HepG2 (cell line): Measurements from ENCODE around the gene CARS1. TPM values are rescaled to one million over a fixed set of nuclear protein-coding genes. Genes with fewer than 3 reads are reported as not detected.
A peak's percentile ranks its signal among the peaks of the same experiment; 100 is the strongest.

ENCODE experiments used
- BRCA1 ChIP-seq: sonication (generic); formaldehyde crosslinking; IDR thresholded peaks from 2 replicates; pipeline ENCODE4 v1.4.0; 2020; ENCODE audit warnings: missing genetic modification reagents
- FLYWCH1 ChIP-seq: sonication (generic); formaldehyde crosslinking; IDR thresholded peaks from 2 replicates; pipeline ENCODE4 v1.8.1; 2023; ENCODE audit warnings: mild to moderate bottlenecking, missing genetic modification reagents
- HMG20A ChIP-seq: IDR thresholded peaks from 2 replicates; pipeline ENCODE4 v1.6.1; 2016; ENCODE audit warnings: borderline replicate concordance
- HOXA7 ChIP-seq: sonication (generic); formaldehyde crosslinking; IDR thresholded peaks from 2 replicates; pipeline ENCODE4 v1.8.1; 2022; ENCODE audit warnings: mild to moderate bottlenecking, missing genetic modification reagents, moderate library complexity
- KLF16 ChIP-seq, 2 experiments: sonication (generic) in 1 of 2; formaldehyde crosslinking in 1 of 2; IDR thresholded peaks; 2 replicates each; pipeline versions ENCODE4 v1.6.1 to v1.8.0; 2016 to 2023; ENCODE audit warnings: missing genetic modification reagents in 2 of 2, missing compliant biosample characterization in 1 of 2
- MED1 ChIP-seq: sonication (generic); formaldehyde crosslinking; IDR thresholded peaks from 2 replicates; pipeline ENCODE4 v1.4.0; 2020; ENCODE audit warnings: missing genetic modification reagents
- POLR2AphosphoS5 ChIP-seq: IDR thresholded peaks from 2 replicates; pipeline ENCODE4 v1.6.1; 2012; ENCODE audit warnings: low read depth, low read length
- SP4 ChIP-seq: sonication (generic); formaldehyde crosslinking; IDR thresholded peaks from 2 replicates; pipeline ENCODE4 v1.8.1; 2023; ENCODE audit warnings: mild to moderate bottlenecking, missing genetic modification reagents
- TCF7 ChIP-seq: sonication (generic); IDR thresholded peaks from 2 replicates; pipeline ENCODE4 v1.6.1; 2016; ENCODE audit warnings: antibody characterized with exemption, low read depth
- TRIM24 ChIP-seq: sonication (generic); formaldehyde crosslinking; IDR thresholded peaks from 2 replicates; pipeline ENCODE4 v1.8.0; 2022; ENCODE audit warnings: mild to moderate bottlenecking, missing genetic modification reagents
- ZBTB3 ChIP-seq: sonication (generic); formaldehyde crosslinking; IDR thresholded peaks from 2 replicates; pipeline ENCODE4 v1.4.0; 2020; ENCODE audit warnings: low read depth, mild to moderate bottlenecking, moderate library complexity, missing genetic modification reagents, borderline replicate concordance
- ZBTB38 ChIP-seq: sonication (generic); formaldehyde crosslinking; IDR thresholded peaks from 2 replicates; pipeline ENCODE4 v1.5.1; 2020; ENCODE audit warnings: mild to moderate bottlenecking, missing genetic modification reagents
- ZFY ChIP-seq: sonication (generic); formaldehyde crosslinking; IDR thresholded peaks from 2 replicates; pipeline ENCODE4 v1.4.0; 2020; ENCODE audit warnings: missing genetic modification reagents
- ZHX1 ChIP-seq: sonication (generic); formaldehyde crosslinking; IDR thresholded peaks from 2 replicates; pipeline ENCODE4 v1.8.1; 2022; ENCODE audit warnings: low read depth, mild to moderate bottlenecking, missing genetic modification reagents
- ZKSCAN1 ChIP-seq: fragments of 150-350 bp; IDR thresholded peaks from 2 replicates; pipeline ENCODE4 v1.6.1; 2014; ENCODE audit warnings: low read length
- ZNF101 ChIP-seq: sonication (generic); formaldehyde crosslinking; IDR thresholded peaks from 2 replicates; pipeline ENCODE4 v1.4.0; 2020; ENCODE audit warnings: mild to moderate bottlenecking, low read depth, missing genetic modification reagents, borderline replicate concordance
- ZNF124 ChIP-seq: sonication (generic); formaldehyde crosslinking; IDR thresholded peaks from 2 replicates; pipeline ENCODE4 v1.4.0; 2020; ENCODE audit warnings: missing genetic modification reagents
- ZNF143 ChIP-seq: sonication (generic); formaldehyde crosslinking; IDR thresholded peaks from 2 replicates; pipeline ENCODE4 v1.4.0; 2020; ENCODE audit warnings: missing genetic modification reagents
- ZNF510 ChIP-seq: sonication (generic); formaldehyde crosslinking; IDR thresholded peaks from 2 replicates; pipeline ENCODE4 v1.4.0; 2020; ENCODE audit warnings: low read depth, mild to moderate bottlenecking, missing genetic modification reagents
- ZNF546 ChIP-seq: sonication (generic); formaldehyde crosslinking; conservative IDR thresholded peaks from 2 replicates; pipeline ENCODE4 v1.8.1; 2023; ENCODE audit warnings: mild to moderate bottlenecking, missing genetic modification reagents
- ZNF607 ChIP-seq: sonication (generic); formaldehyde crosslinking; IDR thresholded peaks from 2 replicates; pipeline ENCODE4 v1.5.1; 2020; ENCODE audit warnings: missing genetic modification reagents, mild to moderate bottlenecking, borderline replicate concordance
- ZNF614 ChIP-seq: IDR thresholded peaks from 2 replicates; pipeline ENCODE4 v1.6.1; 2018; ENCODE audit warnings: missing biosample characterization, missing genetic modification reagents, inconsistent platforms, borderline replicate concordance
- ZNF713 ChIP-seq: sonication (generic); formaldehyde crosslinking; IDR thresholded peaks from 2 replicates; pipeline ENCODE4 v1.4.0; 2020; ENCODE audit warnings: mild to moderate bottlenecking, missing genetic modification reagents
- polyA plus RNA-seq, 8 experiments: library from polyadenylated mRNA; depleted of rRNA in 3 of 8; stranded (reverse) in 7 of 8; unstranded in 1 of 8; fragments of >200 nt; fragmentation: Illumina TruSeq in 4 of 8; extraction: Trizol in 4 of 8; gene quantifications; 2 replicates each; pipeline versions ENCODE4 v1.2.1 to v1.2.3, GENCODE V29; 2011 to 2016; ENCODE audit warnings: low read depth in 4 of 8, missing spikeins in 1 of 8, mixed read lengths in 1 of 8; ENCODE audit not compliant: insufficient read depth in 1 of 8
- total RNA-seq, 5 experiments: library from RNA; depleted of rRNA; stranded (reverse); fragments of >200 nt; fragmentation: Illumina TruSeq; extraction: Trizol; gene quantifications; 2 replicates each; pipeline ENCODE4 v1.2.3, GENCODE V29; 2016; ENCODE audit warnings: low read depth in 1 of 5
- TF ChIP-seq, protein P1 (sequence below): sonication (generic); formaldehyde crosslinking; IDR thresholded peaks from 2 replicates; pipeline ENCODE4 v1.4.0; 2020; ENCODE audit warnings: mild to moderate bottlenecking, missing genetic modification reagents
- TF ChIP-seq, protein P2 (sequence below): sonication (generic); formaldehyde crosslinking; IDR thresholded peaks from 2 replicates; pipeline ENCODE4 v1.4.0; 2020; ENCODE audit warnings: mild to moderate bottlenecking, missing genetic modification reagents
- TF ChIP-seq, protein P3 (sequence below): sonication (generic); formaldehyde crosslinking; IDR thresholded peaks from 2 replicates; pipeline ENCODE4 v1.4.0; 2020; ENCODE audit warnings: missing genetic modification reagents, mild to moderate bottlenecking, borderline replicate concordance

Gene CARS1
- total and polyA plus RNA-seq, 2 of the 13 experiments (the other 11 are each of a cell fraction or from before 2014, with no cell fraction given): 33.8 to 47.0 TPM

- TF ChIP-seq ZBTB3 (CRISPR knock-in tag) (no peak), ZNF510 (no peak), TCF7 (no peak), ZNF124 (CRISPR knock-in tag) (no peak), HMG20A (CRISPR knock-in tag) (peak; percentile 51; the same call in 1 of the 2 replicates), ZNF713 (CRISPR knock-in tag) (no peak), MED1 (CRISPR knock-in tag) (no peak), ZNF101 (CRISPR knock-in tag) (no peak), HOXA7 (CRISPR knock-in tag) (no peak), KLF16 (CRISPR knock-in tag; IDR thresholded peaks at IDR 0.05) (peak in 1 of 2 experiments; percentile 54; a peak in 1 of 4 replicates), FLYWCH1 (CRISPR knock-in tag) (no peak), ZFY (CRISPR knock-in tag) (no peak), ZBTB38 (CRISPR knock-in tag) (no peak), ZHX1 (CRISPR knock-in tag) (no peak), ZNF143 (CRISPR knock-in tag) (no peak), TRIM24 (no peak), SP4 (CRISPR knock-in tag) (no peak), ZNF614 (CRISPR knock-in tag) (no peak), ZNF607 (CRISPR knock-in tag) (no peak), ZKSCAN1 (no peak), BRCA1 (CRISPR knock-in tag) (no peak), ZNF546 (CRISPR knock-in tag) (no peak), POLR2AphosphoS5 (no peak)
- TF ChIP-seq, protein P1, sequence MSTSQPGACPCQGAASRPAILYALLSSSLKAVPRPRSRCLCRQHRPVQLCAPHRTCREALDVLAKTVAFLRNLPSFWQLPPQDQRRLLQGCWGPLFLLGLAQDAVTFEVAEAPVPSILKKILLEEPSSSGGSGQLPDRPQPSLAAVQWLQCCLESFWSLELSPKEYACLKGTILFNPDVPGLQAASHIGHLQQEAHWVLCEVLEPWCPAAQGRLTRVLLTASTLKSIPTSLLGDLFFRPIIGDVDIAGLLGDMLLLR (CRISPR knock-in tag): no peak
- TF ChIP-seq, protein P2, sequence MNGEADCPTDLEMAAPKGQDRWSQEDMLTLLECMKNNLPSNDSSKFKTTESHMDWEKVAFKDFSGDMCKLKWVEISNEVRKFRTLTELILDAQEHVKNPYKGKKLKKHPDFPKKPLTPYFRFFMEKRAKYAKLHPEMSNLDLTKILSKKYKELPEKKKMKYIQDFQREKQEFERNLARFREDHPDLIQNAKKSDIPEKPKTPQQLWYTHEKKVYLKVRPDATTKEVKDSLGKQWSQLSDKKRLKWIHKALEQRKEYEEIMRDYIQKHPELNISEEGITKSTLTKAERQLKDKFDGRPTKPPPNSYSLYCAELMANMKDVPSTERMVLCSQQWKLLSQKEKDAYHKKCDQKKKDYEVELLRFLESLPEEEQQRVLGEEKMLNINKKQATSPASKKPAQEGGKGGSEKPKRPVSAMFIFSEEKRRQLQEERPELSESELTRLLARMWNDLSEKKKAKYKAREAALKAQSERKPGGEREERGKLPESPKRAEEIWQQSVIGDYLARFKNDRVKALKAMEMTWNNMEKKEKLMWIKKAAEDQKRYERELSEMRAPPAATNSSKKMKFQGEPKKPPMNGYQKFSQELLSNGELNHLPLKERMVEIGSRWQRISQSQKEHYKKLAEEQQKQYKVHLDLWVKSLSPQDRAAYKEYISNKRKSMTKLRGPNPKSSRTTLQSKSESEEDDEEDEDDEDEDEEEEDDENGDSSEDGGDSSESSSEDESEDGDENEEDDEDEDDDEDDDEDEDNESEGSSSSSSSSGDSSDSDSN (CRISPR knock-in tag): no peak
- TF ChIP-seq, protein P3, sequence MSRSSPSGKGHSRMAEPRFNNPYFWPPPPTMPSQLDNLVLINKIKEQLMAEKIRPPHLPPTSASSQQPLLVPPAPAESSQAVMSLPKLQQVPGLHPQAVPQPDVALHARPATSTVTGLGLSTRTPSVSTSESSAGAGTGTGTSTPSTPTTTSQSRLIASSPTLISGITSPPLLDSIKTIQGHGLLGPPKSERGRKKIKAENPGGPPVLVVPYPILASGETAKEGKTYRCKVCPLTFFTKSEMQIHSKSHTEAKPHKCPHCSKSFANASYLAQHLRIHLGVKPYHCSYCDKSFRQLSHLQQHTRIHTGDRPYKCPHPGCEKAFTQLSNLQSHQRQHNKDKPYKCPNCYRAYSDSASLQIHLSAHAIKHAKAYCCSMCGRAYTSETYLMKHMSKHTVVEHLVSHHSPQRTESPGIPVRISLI (CRISPR knock-in tag): no peak
Observed at GRCh38 chr11:3021125-3021524, 36.1 kb downstream of the CARS1 start (continued).
